NCI-H2171 treated with DMSO at 0.1 percent for 48 hours (cell line): Measurements from ENCODE around the gene ADO.

Experiments
- DNase-seq: peaks from one replicate; lab custom pipeline; 2025; lab: John Stamatoyannopoulos, UW

Gene ADO

DNA sequence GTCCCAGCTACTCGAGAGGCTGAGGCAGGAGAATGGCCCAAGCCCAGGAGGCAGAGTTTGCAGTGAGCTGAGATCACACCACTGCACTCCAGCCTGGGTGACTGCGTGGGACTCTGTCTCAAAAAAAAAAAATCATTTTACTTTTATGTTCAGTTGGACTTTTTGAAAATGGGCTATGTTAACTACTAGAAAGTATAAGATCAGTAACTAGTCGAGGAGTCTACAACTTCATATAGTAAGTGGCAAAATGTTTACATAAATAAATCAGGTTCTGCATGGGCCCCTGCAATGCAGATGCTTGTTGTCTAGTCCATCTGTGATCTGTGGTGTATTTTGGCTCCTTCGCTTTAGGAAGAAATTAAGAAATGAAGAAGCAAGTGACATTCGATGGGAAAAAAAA, 12.3 kb upstream of the ADO start:
- DNase-seq = no peak

DNA sequence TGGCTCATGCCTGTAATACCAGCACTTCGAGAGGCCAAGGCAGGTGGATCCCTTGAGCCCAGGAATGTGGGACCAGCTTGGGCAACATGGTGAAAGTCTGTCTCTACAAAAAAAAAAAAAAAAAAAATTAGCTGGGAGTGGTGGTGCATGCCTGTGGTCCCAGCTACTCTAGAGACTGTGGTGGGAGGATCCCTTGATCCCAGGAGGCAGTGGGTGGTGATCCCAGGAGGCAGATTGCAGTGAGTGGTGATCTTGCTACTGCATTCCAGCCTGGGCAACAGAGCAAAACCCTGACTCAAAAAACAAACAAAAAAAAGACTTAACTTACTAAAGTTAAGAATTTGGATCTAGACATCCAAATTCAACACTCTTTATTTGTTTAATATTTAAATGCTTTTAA, 10.2 kb upstream of the ADO start:
- DNase-seq = no peak

- DNase-seq = no peak
Observed at GRCh38 chr10:62795100-62795499, 9.4 kb upstream of the ADO start.

- no peak for DNase-seq
Observed at GRCh38 chr10:62795762-62796161, 8.8 kb upstream of the ADO start.

DNA sequence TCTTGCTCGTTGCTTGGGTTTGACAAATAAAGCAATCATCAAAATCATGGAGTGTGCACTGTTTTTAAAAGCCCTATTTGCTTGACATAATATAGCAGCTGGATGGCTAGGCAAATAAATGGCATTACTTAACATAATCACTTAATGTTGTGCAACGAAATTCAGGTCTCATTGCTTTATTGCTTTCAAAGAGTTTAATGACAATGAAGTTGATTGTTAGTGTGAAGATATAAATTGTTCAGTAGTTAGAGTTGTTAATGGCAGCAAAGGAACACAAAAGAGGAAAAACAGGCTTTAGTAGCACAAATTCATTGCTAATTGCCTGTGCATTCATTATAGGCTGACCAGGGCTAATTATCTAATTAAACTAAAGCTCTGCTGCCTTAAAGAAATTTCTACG, 7.6 kb upstream of the ADO start:
- DNase-seq = no peak

GRCh38 chr10:62801871-62802270, 2.6 kb upstream of the ADO start:
- no peak for DNase-seq

GRCh38 chr10:62803724-62804355, 680 bp upstream of the ADO start:
- no peak for DNase-seq

GRCh38 chr10:62805231-62806099, 945 bp downstream of the ADO start:
- DNase-seq = peak; percentile 40

DNA sequence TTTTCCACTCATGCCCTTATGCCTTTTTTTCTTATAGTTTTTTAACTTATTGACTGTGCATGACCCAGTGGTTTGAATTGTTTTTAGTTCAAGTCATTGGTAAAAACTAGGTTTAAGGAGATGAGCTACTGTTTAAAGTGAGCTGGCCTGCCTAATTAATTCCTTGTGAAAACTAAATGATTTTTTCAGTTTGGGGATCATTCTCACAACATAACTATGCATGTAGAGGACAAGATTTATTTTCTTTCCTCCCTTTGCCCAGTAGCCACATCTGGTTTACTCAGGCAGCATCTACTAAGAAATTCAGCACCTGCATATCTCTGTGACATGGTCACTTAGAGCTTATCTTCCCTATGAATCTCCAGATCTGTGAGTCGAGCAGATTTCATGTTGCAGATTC, 1.7 kb downstream of the ADO start:
- no peak for DNase-seq

DNA sequence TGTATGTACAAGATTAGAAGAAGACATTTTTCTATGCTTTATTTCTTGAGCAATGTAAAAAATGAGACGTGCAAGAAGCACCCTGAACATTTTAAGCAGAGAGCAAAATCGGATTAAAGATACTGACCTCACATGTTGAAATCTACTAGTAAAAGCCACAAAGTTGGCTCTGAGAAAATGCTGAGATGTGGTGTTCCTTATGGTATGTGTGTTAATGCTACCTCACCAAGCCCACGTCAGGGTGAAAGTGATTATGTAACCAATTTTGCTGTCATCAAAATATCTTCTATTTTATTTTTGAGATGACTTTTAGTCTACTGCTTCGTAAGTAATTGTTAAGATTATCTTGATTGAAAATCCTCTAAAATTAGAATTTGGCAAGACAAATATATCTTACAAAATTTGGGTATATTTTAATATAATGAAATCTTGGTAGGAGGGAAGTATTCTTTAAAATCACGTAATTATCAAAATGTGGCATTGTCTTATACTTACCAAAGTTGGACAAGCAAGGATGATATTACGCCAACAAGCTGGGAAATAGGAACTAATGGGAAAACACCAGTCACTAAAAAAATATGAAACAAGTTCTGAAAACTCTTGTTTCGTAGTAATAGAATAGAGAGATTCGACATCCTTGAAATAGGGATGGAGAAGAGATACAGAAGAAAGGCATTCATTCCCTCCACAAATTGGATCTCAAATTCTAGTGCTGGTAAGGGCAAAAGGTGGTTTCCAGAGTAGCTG, 5.8 kb downstream of the ADO start:
- no peak for DNase-seq

DNA sequence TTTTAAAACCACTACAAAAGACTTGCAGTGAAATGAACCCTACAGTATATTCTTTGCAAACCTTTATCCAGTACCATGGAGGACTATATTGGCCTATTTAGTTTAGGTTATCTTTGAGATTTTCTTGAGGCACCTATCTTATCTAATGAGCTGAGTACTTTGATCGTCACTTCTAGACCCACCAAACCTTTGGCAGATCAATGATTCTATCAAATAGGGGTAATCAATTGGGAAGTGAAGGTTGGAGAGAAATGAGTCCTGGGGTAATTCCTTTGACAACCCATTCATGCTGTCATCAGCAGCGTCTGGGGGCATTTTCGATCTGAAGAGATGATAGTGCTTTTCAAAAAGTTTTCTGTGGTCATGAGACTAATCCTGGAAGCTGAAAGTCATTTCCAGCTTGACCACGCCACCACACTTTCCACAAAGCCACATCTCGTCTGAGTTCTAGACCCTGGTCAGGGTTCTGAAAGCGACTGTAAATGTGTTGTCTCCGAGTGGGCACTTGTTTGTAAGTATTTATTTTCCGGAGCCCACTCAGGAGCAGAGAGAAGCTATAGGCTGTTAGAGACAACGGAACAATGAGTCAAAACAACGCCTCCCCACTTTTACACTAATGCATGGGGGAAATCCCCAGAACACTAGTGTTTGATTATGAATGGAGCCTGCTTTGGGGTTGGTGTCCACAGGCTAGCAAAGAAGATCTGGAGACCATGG, 6.8 kb downstream of the ADO start:
- DNase-seq = no peak

- no peak for DNase-seq
Observed at GRCh38 chr10:62812672-62813439, 8.3 kb downstream of the ADO start.

GRCh38 chr10:62813453-62813852, 8.9 kb downstream of the ADO start:
- no peak for DNase-seq

- no peak for DNase-seq
Observed at GRCh38 chr10:62813981-62814380, 9.5 kb downstream of the ADO start.

- no peak for DNase-seq
Observed at GRCh38 chr10:62814756-62815380, 10.3 kb downstream of the ADO start.

- DNase-seq = no peak
Observed at GRCh38 chr10:62815381-62816075, 11.0 kb downstream of the ADO start.

DNA sequence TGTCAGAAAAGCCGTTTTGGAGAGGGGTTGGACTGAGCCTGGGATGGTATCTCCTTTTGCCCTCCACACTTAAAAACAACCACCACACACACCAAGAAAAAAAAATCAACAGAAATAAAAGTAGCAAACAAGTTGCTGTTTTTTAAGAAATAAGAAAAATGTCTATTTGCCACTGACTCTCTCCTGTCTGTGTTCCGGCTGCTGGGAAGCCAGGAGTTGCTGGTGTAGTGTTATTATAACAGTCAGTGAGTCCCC, 11.5 kb downstream of the ADO start:
- DNase-seq = no peak

DNA sequence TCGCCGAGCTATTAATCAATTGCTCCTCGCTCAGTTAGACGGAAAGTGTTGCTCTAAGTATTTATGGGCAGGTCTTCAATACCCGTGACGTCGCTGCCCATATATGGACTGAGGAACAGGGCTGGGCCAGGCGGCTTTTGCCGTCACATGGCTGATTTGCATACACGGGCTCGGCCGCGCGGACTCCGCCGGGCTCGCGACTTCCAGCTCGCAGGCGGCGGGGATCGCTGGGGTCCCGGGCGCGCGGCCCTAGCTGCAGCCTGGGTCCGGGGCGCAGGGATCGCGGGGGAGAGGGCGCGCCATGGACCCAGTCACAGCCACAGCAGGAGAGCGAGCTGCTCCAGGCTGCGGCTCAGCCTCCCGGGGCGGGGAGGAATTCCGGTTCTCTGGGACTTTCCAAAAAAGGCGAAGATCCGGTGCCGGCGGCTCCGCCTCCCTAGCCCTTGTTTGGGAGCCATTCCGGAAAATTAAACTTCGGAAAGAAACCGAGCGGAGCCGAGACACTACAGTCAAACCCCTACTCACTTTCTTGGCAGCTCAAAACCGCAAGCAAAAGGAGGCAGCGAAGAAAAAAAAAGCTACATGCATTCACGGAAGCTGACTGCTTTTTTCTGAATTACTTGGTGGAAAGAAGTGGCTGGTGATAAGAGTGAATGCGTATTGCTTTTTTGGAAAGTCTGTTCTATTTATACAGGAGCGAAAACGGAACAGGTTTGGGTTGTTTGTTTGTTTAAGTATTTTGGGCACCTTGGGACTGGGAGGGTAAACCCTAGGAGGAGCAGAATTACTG, 12.0 kb downstream of the ADO start, which contains the start of gene EGR2:
Gene EGR2, minus strand, starts transcription at position 36 of the 790 bp plus-strand sequence. CDS start 337 bp downstream, outside the sequence.
- DNase-seq = peak; percentile 77

GRCh38 chr10:62817121-62817765, 12.7 kb downstream of the ADO start:
- no peak for DNase-seq
